HepG2 (cell line): Measurements from ENCODE around the gene TRPC6. TPM values are rescaled to one million over a fixed set of nuclear protein-coding genes. Genes with fewer than 3 reads are reported as not detected.

ENCODE experiments used
- ATAC-seq: fragments of 200-7000 bp; cut with Tn5 transposase; 3 replicates; pipeline ENCODE4 v1.9.1; 2020; ENCODE audit warnings: mild to moderate bottlenecking, moderate library complexity
- BruUV-seq: library from RNA; stranded (reverse); fragments of 400-500 nt; replicated peaks from 2 replicates; lab custom pipeline; 2021; lab: Mats Ljungman, UMichigan
- CTCF ChIA-PET: fragments of 300-600 bp; formaldehyde crosslinking; extraction: SDS; loops from one replicate; lab custom pipeline; 2021; ENCODE audit warnings: low total read pairs, inconsistent platforms, low intra/inter-chr PET ratio; lab: Yijun Ruan, JAX
- POLR2A ChIA-PET: fragments of 350-600 bp; sonication (Branson Sonifier 250); formaldehyde crosslinking; loops from one replicate; lab custom pipeline; 2020; ENCODE audit warnings: antibody characterized with exemption, inconsistent platforms; lab: Yijun Ruan, JAX
- DNase-seq: peaks from one replicate; pipeline ENCODE4 v3.0.0-alpha.2; 2015; ENCODE audit warnings: low spot score
- FAIRE-seq: peaks from 3 replicates; lab custom pipeline; 2011; peaks lifted over from hg19 to GRCh38; lab: Jason Lieb, UNC
- H2AFZ ChIP-seq: one replicate; pipeline ENCODE4 v1.6.1; 2011; ENCODE audit warnings: low read length, inconsistent platforms
- H3K27ac ChIP-seq: fragments of 300-600 bp; 3 replicates; pipeline ENCODE4 v1.8.0; 2011; ENCODE audit warnings: mixed run types, mild to moderate bottlenecking, mixed read lengths, low read length, inconsistent platforms; ENCODE audit not compliant: insufficient read depth; ENCODE audit errors: extremely low read length
- H3K27me3 ChIP-seq, 2 experiments: fragments of 200-600 bp in 1 of 2; 2 replicates in 1 of 2; 3 replicates in 1 of 2; pipeline versions ENCODE4 v1.6.0 to v1.8.0; 2011; ENCODE audit warnings: low read length in 2 of 2, mild to moderate bottlenecking in 2 of 2, moderate library complexity in 2 of 2, inconsistent platforms in 1 of 2; ENCODE audit not compliant: insufficient read depth in 2 of 2, control insufficient read depth in 1 of 2
- H3K36me3 ChIP-seq, 2 experiments: fragments of 200-600 bp in 1 of 2; replicated peaks in 1 of 2; 2 replicates in 1 of 2; 3 replicates in 1 of 2; pipeline versions ENCODE4 v1.5.1 to v1.8.0; 2011; ENCODE audit warnings: low read length in 2 of 2, inconsistent platforms in 1 of 2; ENCODE audit not compliant: insufficient read depth in 2 of 2, control insufficient read depth in 1 of 2
- H3K4me1 ChIP-seq: 2 replicates; pipeline ENCODE4 v1.5.1; 2012; ENCODE audit warnings: low read length, inconsistent platforms; ENCODE audit not compliant: insufficient read depth
- H3K4me2 ChIP-seq: 2 replicates; pipeline ENCODE4 v1.6.0; 2011; ENCODE audit warnings: low read depth, low read length, inconsistent platforms
- H3K4me3 ChIP-seq, 3 experiments: fragments of 200-600 bp in 1 of 3; sonication (generic), shearing (Covaris generic) in 1 of 3; replicated peaks in 1 of 3; 2 replicates each; pipeline ENCODE4 v1.5.1; 2011 to 2016; ENCODE audit warnings: low read length in 3 of 3, inconsistent platforms in 2 of 3, low read depth in 2 of 3, mild to moderate bottlenecking in 2 of 3, control low read depth in 1 of 3, mixed read lengths in 1 of 3; ENCODE audit not compliant: insufficient read depth in 1 of 3
- H3K79me2 ChIP-seq: one replicate; pipeline ENCODE4 v1.6.1; 2011; ENCODE audit warnings: low read length, inconsistent platforms; ENCODE audit not compliant: insufficient read depth
- H3K9ac ChIP-seq: 2 replicates; pipeline ENCODE4 v1.6.0; 2011; ENCODE audit warnings: mild to moderate bottlenecking, low read depth, low read length, inconsistent platforms; ENCODE audit not compliant: insufficient read depth
- H3K9me3 ChIP-seq: 2 replicates; pipeline ENCODE4 v1.5.1; 2012; ENCODE audit warnings: mild to moderate bottlenecking, low read length
- H4K20me1 ChIP-seq: 2 replicates; pipeline ENCODE4 v1.6.0; 2011; ENCODE audit warnings: inconsistent platforms, mild to moderate bottlenecking, low read length, moderate library complexity; ENCODE audit not compliant: insufficient read depth
- FOXM1 ChIP-seq: sonication (generic); formaldehyde crosslinking; IDR thresholded peaks from 2 replicates; pipeline ENCODE4 v1.5.0; 2020; ENCODE audit warnings: missing genetic modification reagents
- HHEX ChIP-seq: IDR thresholded peaks from 2 replicates; pipeline ENCODE4 v1.6.1; 2016; ENCODE audit warnings: control low read depth
- ISL2 ChIP-seq: sonication (generic); formaldehyde crosslinking; IDR thresholded peaks from 2 replicates; pipeline ENCODE4 v1.5.0; 2020; ENCODE audit warnings: missing genetic modification reagents
- KDM5B ChIP-seq: sonication (generic); formaldehyde crosslinking; IDR thresholded peaks from 2 replicates; pipeline ENCODE4 v1.4.0; 2020; ENCODE audit warnings: missing genetic modification reagents, mild to moderate bottlenecking, borderline replicate concordance
- ZNF333 ChIP-seq: sonication (generic); formaldehyde crosslinking; IDR thresholded peaks from 2 replicates; pipeline ENCODE4 v1.4.0; 2020; ENCODE audit warnings: mild to moderate bottlenecking, missing genetic modification reagents, borderline replicate concordance
- ZNF343 ChIP-seq: sonication (generic); formaldehyde crosslinking; IDR thresholded peaks from 2 replicates; pipeline ENCODE4 v1.4.0; 2020; ENCODE audit warnings: mild to moderate bottlenecking, missing genetic modification reagents
- ZNF703 ChIP-seq: sonication (generic); formaldehyde crosslinking; IDR thresholded peaks from 2 replicates; pipeline ENCODE4 v1.5.1; 2020; ENCODE audit warnings: missing genetic modification reagents, mild to moderate bottlenecking, moderate library complexity, borderline replicate concordance
- ZNF839 ChIP-seq: sonication (generic); formaldehyde crosslinking; IDR thresholded peaks from 2 replicates; pipeline ENCODE4 v1.4.0; 2020; ENCODE audit warnings: missing genetic modification reagents, mild to moderate bottlenecking, borderline replicate concordance
- WGBS: methylation state at CpG from one replicate; pipeline ENCODE4 v1.1.6; 2017; ENCODE audit warnings: low lambda C conversion rate; 5-methylcytosine and 5-hydroxymethylcytosine counted together
- in situ Hi-C: cut with HindIII; loops from 2 replicates; pipeline ENCODE4 v1.10.0; 2017; ENCODE audit warnings: low pct_unique_long_range_greater_than_20kb; ENCODE audit not compliant: extremely low pct_ligation_motif_present
- intact Hi-C: fragments of 100-400 bp; cut with micrococcal nuclease; formaldehyde crosslinking; loops from one replicate; pipeline ENCODE4 v1.10.0; 2022; ENCODE audit not compliant: unreplicated experiment
- polyA plus RNA-seq, 8 experiments: library from polyadenylated mRNA; depleted of rRNA in 3 of 8; stranded (reverse) in 7 of 8; unstranded in 1 of 8; fragments of >200 nt; fragmentation: Illumina TruSeq in 4 of 8; extraction: Trizol in 4 of 8; gene quantifications; 2 replicates each; pipeline versions ENCODE4 v1.2.1 to v1.2.3, GENCODE V29; 2011 to 2016; ENCODE audit warnings: low read depth in 4 of 8, missing spikeins in 1 of 8, mixed read lengths in 1 of 8; ENCODE audit not compliant: insufficient read depth in 1 of 8
- total RNA-seq, 5 experiments: library from RNA; depleted of rRNA; stranded (reverse); fragments of >200 nt; fragmentation: Illumina TruSeq; extraction: Trizol; gene quantifications; 2 replicates each; pipeline ENCODE4 v1.2.3, GENCODE V29; 2016; ENCODE audit warnings: low read depth in 1 of 5
- TF ChIP-seq, protein P1 (sequence below): conservative IDR thresholded peaks from 2 replicates; pipeline ENCODE4 v1.6.1; 2018; ENCODE audit warnings: missing genetic modification reagents
- TF ChIP-seq, protein P2 (sequence below): sonication (generic); formaldehyde crosslinking; IDR thresholded peaks from 2 replicates; pipeline ENCODE4 v1.4.0; 2020; ENCODE audit warnings: low read depth, mild to moderate bottlenecking, missing genetic modification reagents
- TF ChIP-seq, protein P3 (sequence below): sonication (generic); formaldehyde crosslinking; IDR thresholded peaks from 2 replicates; pipeline ENCODE4 v1.5.0; 2020; ENCODE audit warnings: missing genetic modification reagents
- TF ChIP-seq, protein P4 (sequence below): sonication (generic); formaldehyde crosslinking; conservative IDR thresholded peaks from 2 replicates; pipeline ENCODE4 v1.4.0; 2020; ENCODE audit warnings: missing genetic modification reagents
- TF ChIP-seq, protein P5 (sequence below): sonication (generic); formaldehyde crosslinking; conservative IDR thresholded peaks from 2 replicates; pipeline ENCODE4 v1.8.1; 2023; ENCODE audit warnings: missing genetic modification reagents
- TF ChIP-seq, protein P6 (sequence below): sonication (generic); formaldehyde crosslinking; IDR thresholded peaks from 2 replicates; pipeline ENCODE4 v1.4.0; 2020; ENCODE audit warnings: mild to moderate bottlenecking, missing genetic modification reagents

Gene TRPC6
- total and polyA plus RNA-seq, 2 of the 13 experiments (the other 11 are each of a cell fraction or from before 2014, with no cell fraction given): not detected

DNA sequence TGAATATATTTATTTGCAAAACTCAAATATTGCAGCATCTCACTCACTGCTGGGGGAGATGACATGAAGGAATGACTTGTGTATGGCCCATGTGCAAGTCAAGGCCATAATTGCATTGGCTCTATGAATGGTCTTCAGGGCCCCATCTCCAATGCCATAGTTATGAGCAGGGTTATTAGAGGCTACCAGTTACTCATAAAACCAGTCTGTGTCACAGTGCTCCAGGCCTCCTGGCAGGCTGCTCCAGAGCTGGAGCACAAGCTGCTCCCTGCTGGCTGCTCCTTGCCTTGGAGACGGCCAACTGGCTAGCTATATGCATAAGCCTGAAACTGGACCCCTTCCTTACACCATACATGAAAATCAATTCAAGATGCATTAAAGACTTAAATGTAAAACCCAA lies 145.7 kb downstream of the TRPC6 start:
- whole genome bisulfite sequencing: 20% methylated on average over 1 of the region's 1 CpG
- Histone ChIP-seq H3K27ac (no peak overlapping the region), H3K79me2 (no peaks in the 10 kb centered on the region), H3K9ac (no peak overlapping the region), H3K4me3 (no peak overlapping the region), H3K4me1 (no peaks in the 10 kb centered on the region), H3K27me3 (no peaks in the 10 kb centered on the region), H3K36me3 (no peaks in the 10 kb centered on the region), H2AFZ (no peak overlapping the region), H4K20me1 (no peaks in the 10 kb centered on the region), H3K4me2 (no peak overlapping the region), H3K9me3 (no peaks in the 10 kb centered on the region)
- intact Hi-C loops: no loop called here
- BruUV-seq: no TSS peak
- FAIRE-seq (no peak), ATAC-seq (no peak), DNase-seq (no peak)
- ChIA-PET CTCF (no interaction called here), POLR2A (no interaction called here)
- TF ChIP-seq, protein P1, sequence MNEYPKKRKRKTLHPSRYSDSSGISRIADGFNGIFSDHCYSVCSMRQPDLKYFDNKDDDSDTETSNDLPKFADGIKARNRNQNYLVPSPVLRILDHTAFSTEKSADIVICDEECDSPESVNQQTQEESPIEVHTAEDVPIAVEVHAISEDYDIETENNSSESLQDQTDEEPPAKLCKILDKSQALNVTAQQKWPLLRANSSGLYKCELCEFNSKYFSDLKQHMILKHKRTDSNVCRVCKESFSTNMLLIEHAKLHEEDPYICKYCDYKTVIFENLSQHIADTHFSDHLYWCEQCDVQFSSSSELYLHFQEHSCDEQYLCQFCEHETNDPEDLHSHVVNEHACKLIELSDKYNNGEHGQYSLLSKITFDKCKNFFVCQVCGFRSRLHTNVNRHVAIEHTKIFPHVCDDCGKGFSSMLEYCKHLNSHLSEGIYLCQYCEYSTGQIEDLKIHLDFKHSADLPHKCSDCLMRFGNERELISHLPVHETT (CRISPR knock-in tag): no peak
- TF ChIP-seq ZNF839 (CRISPR knock-in tag) (no peak), KDM5B (CRISPR knock-in tag) (no peak), HHEX (no peak), ZNF703 (CRISPR knock-in tag) (no peak), ZNF333 (CRISPR knock-in tag) (no peak), ZNF343 (CRISPR knock-in tag) (no peak), ISL2 (no peak), FOXM1 (CRISPR knock-in tag) (no peak)
- TF ChIP-seq, protein P2, sequence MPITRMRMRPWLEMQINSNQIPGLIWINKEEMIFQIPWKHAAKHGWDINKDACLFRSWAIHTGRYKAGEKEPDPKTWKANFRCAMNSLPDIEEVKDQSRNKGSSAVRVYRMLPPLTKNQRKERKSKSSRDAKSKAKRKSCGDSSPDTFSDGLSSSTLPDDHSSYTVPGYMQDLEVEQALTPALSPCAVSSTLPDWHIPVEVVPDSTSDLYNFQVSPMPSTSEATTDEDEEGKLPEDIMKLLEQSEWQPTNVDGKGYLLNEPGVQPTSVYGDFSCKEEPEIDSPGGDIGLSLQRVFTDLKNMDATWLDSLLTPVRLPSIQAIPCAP (CRISPR knock-in tag): no peak
- TF ChIP-seq, protein P3, sequence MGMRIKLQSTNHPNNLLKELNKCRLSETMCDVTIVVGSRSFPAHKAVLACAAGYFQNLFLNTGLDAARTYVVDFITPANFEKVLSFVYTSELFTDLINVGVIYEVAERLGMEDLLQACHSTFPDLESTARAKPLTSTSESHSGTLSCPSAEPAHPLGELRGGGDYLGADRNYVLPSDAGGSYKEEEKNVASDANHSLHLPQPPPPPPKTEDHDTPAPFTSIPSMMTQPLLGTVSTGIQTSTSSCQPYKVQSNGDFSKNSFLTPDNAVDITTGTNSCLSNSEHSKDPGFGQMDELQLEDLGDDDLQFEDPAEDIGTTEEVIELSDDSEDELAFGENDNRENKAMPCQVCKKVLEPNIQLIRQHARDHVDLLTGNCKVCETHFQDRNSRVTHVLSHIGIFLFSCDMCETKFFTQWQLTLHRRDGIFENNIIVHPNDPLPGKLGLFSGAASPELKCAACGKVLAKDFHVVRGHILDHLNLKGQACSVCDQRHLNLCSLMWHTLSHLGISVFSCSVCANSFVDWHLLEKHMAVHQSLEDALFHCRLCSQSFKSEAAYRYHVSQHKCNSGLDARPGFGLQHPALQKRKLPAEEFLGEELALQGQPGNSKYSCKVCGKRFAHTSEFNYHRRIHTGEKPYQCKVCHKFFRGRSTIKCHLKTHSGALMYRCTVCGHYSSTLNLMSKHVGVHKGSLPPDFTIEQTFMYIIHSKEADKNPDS (CRISPR knock-in tag): no peak
- TF ChIP-seq, protein P4, sequence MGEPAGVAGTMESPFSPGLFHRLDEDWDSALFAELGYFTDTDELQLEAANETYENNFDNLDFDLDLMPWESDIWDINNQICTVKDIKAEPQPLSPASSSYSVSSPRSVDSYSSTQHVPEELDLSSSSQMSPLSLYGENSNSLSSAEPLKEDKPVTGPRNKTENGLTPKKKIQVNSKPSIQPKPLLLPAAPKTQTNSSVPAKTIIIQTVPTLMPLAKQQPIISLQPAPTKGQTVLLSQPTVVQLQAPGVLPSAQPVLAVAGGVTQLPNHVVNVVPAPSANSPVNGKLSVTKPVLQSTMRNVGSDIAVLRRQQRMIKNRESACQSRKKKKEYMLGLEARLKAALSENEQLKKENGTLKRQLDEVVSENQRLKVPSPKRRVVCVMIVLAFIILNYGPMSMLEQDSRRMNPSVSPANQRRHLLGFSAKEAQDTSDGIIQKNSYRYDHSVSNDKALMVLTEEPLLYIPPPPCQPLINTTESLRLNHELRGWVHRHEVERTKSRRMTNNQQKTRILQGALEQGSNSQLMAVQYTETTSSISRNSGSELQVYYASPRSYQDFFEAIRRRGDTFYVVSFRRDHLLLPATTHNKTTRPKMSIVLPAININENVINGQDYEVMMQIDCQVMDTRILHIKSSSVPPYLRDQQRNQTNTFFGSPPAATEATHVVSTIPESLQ (CRISPR knock-in tag): no peak
- TF ChIP-seq, protein P5, sequence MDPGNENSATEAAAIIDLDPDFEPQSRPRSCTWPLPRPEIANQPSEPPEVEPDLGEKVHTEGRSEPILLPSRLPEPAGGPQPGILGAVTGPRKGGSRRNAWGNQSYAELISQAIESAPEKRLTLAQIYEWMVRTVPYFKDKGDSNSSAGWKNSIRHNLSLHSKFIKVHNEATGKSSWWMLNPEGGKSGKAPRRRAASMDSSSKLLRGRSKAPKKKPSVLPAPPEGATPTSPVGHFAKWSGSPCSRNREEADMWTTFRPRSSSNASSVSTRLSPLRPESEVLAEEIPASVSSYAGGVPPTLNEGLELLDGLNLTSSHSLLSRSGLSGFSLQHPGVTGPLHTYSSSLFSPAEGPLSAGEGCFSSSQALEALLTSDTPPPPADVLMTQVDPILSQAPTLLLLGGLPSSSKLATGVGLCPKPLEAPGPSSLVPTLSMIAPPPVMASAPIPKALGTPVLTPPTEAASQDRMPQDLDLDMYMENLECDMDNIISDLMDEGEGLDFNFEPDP (CRISPR knock-in tag): no peak
- TF ChIP-seq, protein P6, sequence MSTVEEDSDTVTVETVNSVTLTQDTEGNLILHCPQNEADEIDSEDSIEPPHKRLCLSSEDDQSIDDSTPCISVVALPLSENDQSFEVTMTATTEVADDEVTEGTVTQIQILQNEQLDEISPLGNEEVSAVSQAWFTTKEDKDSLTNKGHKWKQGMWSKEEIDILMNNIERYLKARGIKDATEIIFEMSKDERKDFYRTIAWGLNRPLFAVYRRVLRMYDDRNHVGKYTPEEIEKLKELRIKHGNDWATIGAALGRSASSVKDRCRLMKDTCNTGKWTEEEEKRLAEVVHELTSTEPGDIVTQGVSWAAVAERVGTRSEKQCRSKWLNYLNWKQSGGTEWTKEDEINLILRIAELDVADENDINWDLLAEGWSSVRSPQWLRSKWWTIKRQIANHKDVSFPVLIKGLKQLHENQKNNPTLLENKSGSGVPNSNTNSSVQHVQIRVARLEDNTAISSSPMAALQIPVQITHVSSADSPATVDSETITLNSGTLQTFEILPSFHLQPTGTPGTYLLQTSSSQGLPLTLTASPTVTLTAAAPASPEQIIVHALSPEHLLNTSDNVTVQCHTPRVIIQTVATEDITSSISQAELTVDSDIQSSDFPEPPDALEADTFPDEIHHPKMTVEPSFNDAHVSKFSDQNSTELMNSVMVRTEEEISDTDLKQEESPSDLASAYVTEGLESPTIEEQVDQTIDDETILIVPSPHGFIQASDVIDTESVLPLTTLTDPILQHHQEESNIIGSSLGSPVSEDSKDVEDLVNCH: no peak
- in situ Hi-C loops: loop anchor here (25.0 kb wide), 1 partner anchor 574 kb away; no protein-coding TSS in a partner anchor
